Activated naive CD4-positive, alpha-beta T cell treated with anti-CD3 and anti-CD28 coated beads, Interleukin-2, amount 10 ng/mL, durations not matched to agents 7 days and 5 days (primary cell): Measurements from ENCODE around the gene ABCC11.

Source experiments
- CTCF ChIA-PET: fragments of 350-600 bp; sonication (Branson Sonifier 250); formaldehyde crosslinking; loops from one replicate; lab custom pipeline; 2021; ENCODE audit warnings: antibody characterized with exemption; lab: Charles Lee
- DNase-seq: peaks from one replicate; pipeline ENCODE4 v3.0.0-alpha.2; 2020
- H3K27ac Mint-ChIP-seq: one replicate; pipeline ENCODE4 v1.8.0; 2021; ENCODE audit warnings: mild to moderate bottlenecking, moderate library complexity, mixed read lengths
- H3K27me3 Mint-ChIP-seq: one replicate; pipeline ENCODE4 v1.8.0; 2021; ENCODE audit warnings: mild to moderate bottlenecking, mixed read lengths
- H3K36me3 Mint-ChIP-seq: one replicate; pipeline ENCODE4 v1.8.0; 2021; ENCODE audit warnings: mixed read lengths
- H3K4me1 Mint-ChIP-seq: one replicate; pipeline ENCODE4 v1.8.0; 2021; ENCODE audit warnings: mixed read lengths
- H3K4me3 Mint-ChIP-seq: one replicate; pipeline ENCODE4 v1.8.0; 2021; ENCODE audit warnings: mild to moderate bottlenecking, moderate library complexity, mixed read lengths
- H3K9me3 Mint-ChIP-seq: one replicate; pipeline ENCODE4 v1.8.0; 2021; ENCODE audit warnings: mixed read lengths

Gene ABCC11

DNA sequence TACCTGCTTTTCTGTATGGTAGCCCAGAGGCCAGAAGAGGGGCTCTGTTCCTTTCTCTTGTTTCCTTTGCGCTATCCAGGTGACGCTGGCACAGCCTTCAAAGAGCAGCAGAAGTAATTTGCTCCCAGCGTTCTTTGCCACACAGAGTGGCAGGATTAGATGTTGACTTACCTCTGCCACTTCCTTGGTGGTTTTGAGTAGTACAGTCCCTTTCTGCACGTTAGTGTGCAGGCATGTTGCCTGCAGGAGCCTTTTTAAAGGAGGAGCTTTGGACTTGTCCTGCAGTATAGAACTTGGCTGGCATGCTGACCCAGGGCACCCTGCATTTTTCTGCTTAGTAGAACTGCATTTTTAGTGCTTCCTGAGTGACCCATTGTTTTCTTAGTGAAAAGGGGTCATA lies at the start of gene ABCC11:
TSS of gene ABCC11 (minus strand) at position 229 of the 400 bp plus-strand sequence. CDS start 15,618 bp downstream, outside the sequence.
- peaks cover 39% of the 10 kb centered on the region for H3K4me1 Mint-ChIP-seq
- no peaks in the 10 kb centered on the region for H3K27me3 Mint-ChIP-seq
- no peak for DNase-seq
- H3K27ac Mint-ChIP-seq: no peak within 1 kb of the TSS
- CTCF ChIA-PET: interaction anchor here (1.0 kb wide), 1 partner anchor 383 kb away, joined by 3 read pairs; no protein-coding TSS in a partner anchor
- H3K4me3 Mint-ChIP-seq: no peak within 1 kb of the TSS
- peaks cover 4% of the 10 kb centered on the region for H3K9me3 Mint-ChIP-seq
- H3K36me3 Mint-ChIP-seq: peaks cover 4% of the 10 kb centered on the region

DNA sequence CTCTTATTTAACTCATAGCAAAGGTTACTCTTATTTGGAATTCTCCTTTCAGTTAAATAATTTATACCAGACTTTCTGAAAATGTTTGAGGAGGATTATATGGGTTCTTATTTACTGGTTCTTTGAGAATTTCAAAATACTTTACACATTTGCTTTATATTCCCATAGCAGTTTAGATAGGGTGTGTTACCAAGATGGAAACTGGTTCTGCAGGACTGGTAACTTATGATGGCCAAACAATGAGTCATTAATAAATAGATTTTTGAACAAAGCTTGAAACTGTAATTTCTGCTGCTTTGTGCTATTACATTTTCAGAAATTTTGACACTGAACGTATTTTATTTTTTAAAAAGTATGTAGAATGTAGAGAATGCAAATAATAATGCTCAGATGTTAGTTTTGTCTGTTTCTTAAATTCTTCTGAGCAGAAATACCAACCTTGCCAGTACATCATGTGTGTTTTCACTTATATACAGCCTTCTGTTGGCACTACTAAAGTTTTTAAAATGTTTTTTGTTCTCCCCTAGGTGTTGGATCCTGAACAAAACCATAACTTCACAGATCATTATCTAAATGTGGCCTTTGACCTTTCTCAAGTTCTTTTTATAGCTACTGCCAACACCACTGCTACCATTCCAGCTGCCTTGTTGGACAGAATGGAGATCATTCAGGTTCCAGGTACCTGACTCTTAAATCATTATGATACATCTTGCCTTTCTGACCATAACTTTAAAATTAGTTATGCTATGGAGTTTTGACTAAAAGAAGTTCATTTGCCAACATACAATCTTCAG lies 48.3 kb upstream of the ABCC11 start:
- Mint-ChIP-seq H3K9me3 (no peaks in the 10 kb centered on the region), H3K4me3 (no peak overlapping the region), H3K27ac (no peak overlapping the region), H3K27me3 (no peaks in the 10 kb centered on the region), H3K4me1 (peaks cover 5% of the 10 kb centered on the region), H3K36me3 (peaks cover 42% of the 10 kb centered on the region)
- CTCF ChIA-PET: no interaction called here
- no peak for DNase-seq

DNA sequence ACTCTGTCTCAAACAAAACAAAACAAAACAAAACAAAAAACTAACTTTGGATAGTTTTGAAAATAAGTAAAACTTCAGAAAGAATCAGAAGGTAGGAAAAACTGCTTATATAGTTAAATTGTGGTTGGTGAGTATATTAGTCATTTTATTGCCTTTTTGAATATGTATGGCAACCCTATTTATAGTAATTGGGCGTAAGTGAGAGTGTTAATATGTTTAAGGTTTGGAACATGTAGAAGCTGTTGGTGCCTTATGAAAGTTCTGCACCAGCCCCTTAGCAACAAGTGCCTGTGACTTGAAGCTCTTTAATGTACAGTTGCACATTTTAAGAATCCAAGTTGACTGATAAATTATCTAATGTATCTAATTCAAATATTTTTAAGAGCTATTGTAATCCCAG lies 47.4 kb upstream of the ABCC11 start:
- no peak overlapping the region for H3K27ac Mint-ChIP-seq
- H3K27me3 Mint-ChIP-seq: no peaks in the 10 kb centered on the region
- peaks cover 6% of the 10 kb centered on the region for H3K4me1 Mint-ChIP-seq
- no peaks in the 10 kb centered on the region for H3K9me3 Mint-ChIP-seq
- DNase-seq: no peak
- peaks cover 39% of the 10 kb centered on the region for H3K36me3 Mint-ChIP-seq
- CTCF ChIA-PET: no interaction called here
- no peak overlapping the region for H3K4me3 Mint-ChIP-seq

DNA sequence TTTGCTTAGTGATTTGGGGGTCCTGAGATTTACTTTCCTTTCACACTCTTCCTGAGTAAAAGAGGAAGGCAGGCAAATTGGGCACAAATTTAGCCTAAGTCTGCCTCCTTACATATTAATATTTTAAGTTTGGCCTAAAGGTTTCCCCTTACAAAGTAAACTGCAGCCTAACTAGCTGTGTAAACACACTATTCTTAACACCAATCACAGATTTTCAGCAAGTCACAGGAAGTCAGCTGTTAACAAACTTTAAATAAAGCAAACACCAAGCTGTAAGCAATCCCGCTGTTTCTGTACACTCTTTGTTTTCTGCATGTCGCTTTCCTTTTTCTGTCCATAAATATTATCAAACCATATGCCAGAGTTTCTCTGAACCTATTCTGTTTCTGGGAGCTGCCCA lies 45.1 kb upstream of the ABCC11 start:
- Mint-ChIP-seq H3K27ac (no peak overlapping the region), H3K4me1 (peaks cover 6% of the 10 kb centered on the region), H3K9me3 (peaks cover 1% of the 10 kb centered on the region), H3K27me3 (no peaks in the 10 kb centered on the region), H3K36me3 (peaks cover 42% of the 10 kb centered on the region), H3K4me3 (no peak overlapping the region)
- CTCF ChIA-PET: interaction anchor here (1.2 kb wide), 2 partner anchors 34 to 331 kb away, joined by 3 to 4 read pairs; no protein-coding TSS in a partner anchor
- no peak for DNase-seq

DNA sequence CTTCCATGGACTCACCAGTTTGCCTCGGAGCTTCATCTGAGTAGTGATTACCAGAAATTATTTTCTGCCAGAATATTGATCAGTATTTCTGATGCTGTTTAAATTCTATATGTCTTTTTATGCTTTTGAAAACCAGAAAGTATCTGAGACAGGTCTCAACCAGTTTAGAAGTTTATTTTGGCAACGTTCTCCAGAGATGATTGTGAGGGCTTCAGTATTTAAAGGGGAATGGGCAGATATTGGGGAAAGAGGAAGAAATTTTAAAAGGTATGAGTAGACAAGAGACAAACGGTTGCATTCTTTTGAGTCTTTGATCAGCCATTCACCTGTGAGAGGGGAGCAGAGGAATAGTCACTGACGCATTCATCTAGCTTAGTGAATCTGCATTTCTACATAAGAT lies 44.4 kb upstream of the ABCC11 start:
- Mint-ChIP-seq H3K4me3 (no peak overlapping the region), H3K4me1 (peaks cover 6% of the 10 kb centered on the region), H3K27me3 (no peaks in the 10 kb centered on the region), H3K27ac (no peak overlapping the region), H3K9me3 (peaks cover 8% of the 10 kb centered on the region), H3K36me3 (peaks cover 48% of the 10 kb centered on the region)
- CTCF ChIA-PET: interaction anchor here (1.2 kb wide), 1 partner anchor 35 kb away, joined by 4 read pairs; no protein-coding TSS in a partner anchor
- DNase-seq: no peak

DNA sequence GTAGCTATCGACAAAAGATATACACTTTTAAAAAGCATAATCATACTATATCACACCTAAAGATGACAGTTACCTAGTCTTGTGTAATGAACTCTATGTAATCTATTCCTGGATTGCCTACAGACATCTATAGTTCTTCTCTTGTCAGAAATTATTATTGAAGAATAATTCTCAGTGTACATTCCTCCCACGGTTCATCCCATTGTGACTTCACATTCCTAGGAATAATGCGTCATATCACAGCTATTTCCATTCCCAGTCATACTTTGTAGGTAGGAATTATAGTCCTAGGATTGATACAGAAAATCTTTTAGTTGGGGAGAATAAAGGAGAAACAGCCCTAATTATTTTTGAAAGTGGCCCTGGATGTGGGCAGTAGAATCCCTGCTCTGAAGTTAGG lies 44.0 kb upstream of the ABCC11 start:
- CTCF ChIA-PET: no interaction called here
- Mint-ChIP-seq H3K27ac (no peak overlapping the region), H3K4me3 (no peak overlapping the region), H3K36me3 (peaks cover 51% of the 10 kb centered on the region), H3K9me3 (peaks cover 9% of the 10 kb centered on the region), H3K27me3 (no peaks in the 10 kb centered on the region), H3K4me1 (peaks cover 6% of the 10 kb centered on the region)
- no peak for DNase-seq

DNA sequence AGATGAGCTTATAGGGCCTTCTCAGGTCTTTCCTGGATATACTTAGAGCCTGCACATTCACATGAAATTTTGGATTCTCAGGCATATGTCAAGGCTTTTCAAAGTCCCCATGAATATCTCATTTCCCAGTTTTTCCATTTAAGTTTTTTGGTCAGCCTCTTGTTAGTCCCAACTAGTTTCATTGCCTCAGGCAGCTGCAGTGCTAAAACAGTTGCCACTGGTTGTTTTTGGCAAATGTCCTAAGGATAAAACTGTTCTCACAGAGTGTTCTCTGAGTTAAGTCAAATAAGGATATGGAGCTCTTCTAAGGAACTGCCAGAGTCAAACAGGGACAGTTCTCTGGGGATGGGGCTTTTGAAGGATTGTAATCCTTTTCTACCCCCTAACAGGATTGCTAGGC lies 39.9 kb upstream of the ABCC11 start:
- DNase-seq: no peak
- CTCF ChIA-PET: no interaction called here
- Mint-ChIP-seq H3K4me3 (no peak overlapping the region), H3K27ac (no peak overlapping the region), H3K27me3 (no peaks in the 10 kb centered on the region), H3K4me1 (peaks cover 11% of the 10 kb centered on the region), H3K9me3 (peaks cover 12% of the 10 kb centered on the region), H3K36me3 (peaks cover 64% of the 10 kb centered on the region)

DNA sequence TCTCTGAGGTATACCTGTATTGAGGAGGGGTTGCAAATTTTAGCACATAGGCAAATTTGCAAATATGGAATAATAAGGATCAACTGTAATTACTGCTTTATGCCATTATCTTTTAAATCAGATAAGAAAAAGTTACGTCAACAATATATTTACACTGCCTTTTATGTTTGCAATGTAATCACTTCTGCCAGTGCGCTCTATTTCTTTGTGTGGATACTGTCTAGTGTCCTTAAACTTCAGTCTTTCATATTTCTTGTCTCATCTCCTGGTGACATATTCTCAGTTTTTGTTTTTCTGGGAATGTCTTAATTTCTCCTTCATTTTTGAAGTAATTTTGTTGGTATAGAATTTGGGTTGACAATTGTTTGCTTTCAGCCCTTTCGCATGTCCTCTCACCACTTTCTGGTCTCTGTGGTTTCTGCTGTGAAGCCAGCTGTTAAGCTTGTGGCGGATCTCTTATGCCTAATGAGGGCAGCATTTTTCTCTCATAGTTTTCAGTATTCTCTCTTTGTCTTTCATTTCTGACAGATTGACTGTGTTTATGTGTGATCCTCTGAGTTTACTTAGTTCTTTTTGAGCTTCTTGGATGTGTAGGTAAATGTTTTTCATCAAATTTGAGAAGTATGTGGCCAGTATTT lies 37.6 kb upstream of the ABCC11 start:
- peaks cover 12% of the 10 kb centered on the region for H3K9me3 Mint-ChIP-seq
- H3K4me3 Mint-ChIP-seq: no peak overlapping the region
- H3K4me1 Mint-ChIP-seq: peaks cover 9% of the 10 kb centered on the region
- CTCF ChIA-PET: interaction anchor here (1.1 kb wide), 1 partner anchor 339 kb away, joined by 3 read pairs; no protein-coding TSS in a partner anchor
- peaks cover 53% of the 10 kb centered on the region for H3K36me3 Mint-ChIP-seq
- DNase-seq: no peak
- no peaks in the 10 kb centered on the region for H3K27me3 Mint-ChIP-seq
- peak overlapping the region; percentile 64 for H3K27ac Mint-ChIP-seq

DNA sequence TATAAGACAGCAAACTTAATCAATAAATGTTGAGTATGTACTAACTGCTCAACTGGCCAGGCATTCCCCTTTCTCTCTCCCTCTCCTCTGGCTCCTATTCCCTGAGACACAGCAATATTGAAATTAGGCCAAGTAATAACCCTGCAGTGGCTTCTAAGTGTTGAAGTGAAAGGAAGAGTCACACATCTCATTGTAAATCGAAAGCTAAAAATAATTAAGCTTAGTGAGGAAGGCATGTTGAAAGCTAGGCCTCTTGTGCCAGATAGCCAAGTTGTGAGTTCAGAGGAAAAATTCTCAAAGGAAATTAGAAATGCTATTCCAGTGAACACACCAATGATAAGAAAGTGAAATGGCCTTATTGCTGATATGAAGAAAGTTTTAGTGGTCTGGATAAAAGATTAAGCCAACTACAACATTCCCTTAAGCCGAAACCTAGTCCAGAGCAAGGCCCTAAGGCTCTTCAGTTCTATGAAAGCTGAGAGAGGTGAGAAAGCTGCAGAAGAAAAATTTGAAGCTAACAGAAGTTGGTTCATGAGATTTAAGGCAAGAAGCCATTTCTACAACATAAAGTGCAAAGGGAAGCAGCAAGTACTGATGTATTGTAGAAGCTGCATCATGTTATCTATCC lies 35.4 kb upstream of the ABCC11 start:
- peaks cover 9% of the 10 kb centered on the region for H3K4me1 Mint-ChIP-seq
- H3K27ac Mint-ChIP-seq: peak overlapping the region; percentile 35
- DNase-seq: no peak
- H3K9me3 Mint-ChIP-seq: peaks cover 12% of the 10 kb centered on the region
- no peaks in the 10 kb centered on the region for H3K27me3 Mint-ChIP-seq
- CTCF ChIA-PET: no interaction called here
- H3K36me3 Mint-ChIP-seq: peaks cover 59% of the 10 kb centered on the region
- H3K4me3 Mint-ChIP-seq: no peak overlapping the region

DNA sequence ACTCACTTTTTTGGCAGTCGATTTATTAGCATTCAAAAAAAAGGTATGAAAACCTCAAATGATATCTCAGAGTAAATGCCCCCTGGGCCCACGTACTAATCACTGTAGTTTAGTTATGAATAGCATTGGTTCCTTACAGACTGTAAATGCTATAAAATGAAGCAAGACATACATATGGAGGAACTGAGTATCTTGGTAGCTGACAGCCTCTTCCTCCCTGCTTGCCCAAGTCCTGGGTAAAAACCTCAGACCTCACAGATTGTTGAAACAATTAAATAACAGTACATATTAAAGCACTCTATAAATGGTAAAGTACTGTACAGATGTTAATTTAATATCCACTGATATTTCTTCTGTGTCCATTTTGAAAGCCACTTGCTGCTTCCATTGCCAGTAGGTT lies 33.2 kb upstream of the ABCC11 start:
- CTCF ChIA-PET: interaction anchor here (0.7 kb wide), 1 partner anchor 103 kb away, joined by 3 read pairs; no protein-coding TSS in a partner anchor
- no peaks in the 10 kb centered on the region for H3K27me3 Mint-ChIP-seq

DNA sequence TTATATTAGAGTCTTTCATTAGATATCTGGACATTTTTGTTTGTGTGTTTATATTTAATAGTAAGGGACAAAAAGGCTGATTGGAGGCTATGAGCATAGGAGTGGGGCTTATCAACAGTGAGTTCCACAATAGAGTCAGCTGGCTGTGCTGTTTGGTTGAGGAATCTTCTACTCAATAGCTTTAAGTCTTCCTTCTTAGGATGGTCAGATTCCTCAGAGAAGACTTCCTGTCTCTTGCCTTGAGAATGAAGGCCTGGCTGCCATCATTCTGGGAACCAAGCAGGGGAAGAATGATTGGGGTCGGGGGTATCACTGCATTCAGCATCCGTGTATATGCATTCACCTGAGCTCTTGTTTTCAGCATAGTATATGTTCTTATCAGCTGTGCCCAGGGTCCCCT lies 31.9 kb upstream of the ABCC11 start:
- no peak for DNase-seq
- Mint-ChIP-seq H3K4me1 (no peaks in the 10 kb centered on the region), H3K27me3 (no peaks in the 10 kb centered on the region), H3K4me3 (no peak overlapping the region), H3K27ac (no peak overlapping the region), H3K36me3 (peaks cover 46% of the 10 kb centered on the region), H3K9me3 (no peaks in the 10 kb centered on the region)
- CTCF ChIA-PET: no interaction called here

More for the DNA sequence above, 33.2 kb upstream of the ABCC11 start:
- Mint-ChIP-seq H3K4me1 (peaks cover 6% of the 10 kb centered on the region), H3K9me3 (no peaks in the 10 kb centered on the region), H3K36me3 (peaks cover 50% of the 10 kb centered on the region), H3K27ac (no peak overlapping the region), H3K4me3 (no peak overlapping the region)
- DNase-seq: no peak

DNA sequence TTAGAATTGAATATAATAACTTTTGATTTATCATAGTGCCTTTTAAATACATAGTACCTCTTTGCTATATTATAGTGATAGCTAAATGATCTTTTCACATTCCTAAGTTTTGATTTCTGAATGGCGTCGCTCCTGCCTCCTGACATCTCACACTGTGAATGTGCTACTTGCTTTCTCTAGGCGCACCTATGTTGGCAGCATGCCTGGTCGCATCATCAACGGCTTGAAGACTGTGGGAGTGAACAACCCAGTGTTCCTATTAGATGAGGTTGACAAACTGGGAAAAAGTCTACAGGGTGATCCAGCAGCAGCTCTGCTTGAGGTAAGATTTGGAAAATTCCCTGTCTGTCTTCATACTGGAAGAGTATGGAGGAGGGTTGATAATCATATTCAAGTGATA lies 29.8 kb upstream of the ABCC11 start:
- peaks cover 37% of the 10 kb centered on the region for H3K36me3 Mint-ChIP-seq
- CTCF ChIA-PET: no interaction called here
- H3K9me3 Mint-ChIP-seq: no peaks in the 10 kb centered on the region
- H3K4me1 Mint-ChIP-seq: no peaks in the 10 kb centered on the region
- H3K27ac Mint-ChIP-seq: no peak overlapping the region
- H3K4me3 Mint-ChIP-seq: no peak overlapping the region
- no peaks in the 10 kb centered on the region for H3K27me3 Mint-ChIP-seq
- no peak for DNase-seq

DNA sequence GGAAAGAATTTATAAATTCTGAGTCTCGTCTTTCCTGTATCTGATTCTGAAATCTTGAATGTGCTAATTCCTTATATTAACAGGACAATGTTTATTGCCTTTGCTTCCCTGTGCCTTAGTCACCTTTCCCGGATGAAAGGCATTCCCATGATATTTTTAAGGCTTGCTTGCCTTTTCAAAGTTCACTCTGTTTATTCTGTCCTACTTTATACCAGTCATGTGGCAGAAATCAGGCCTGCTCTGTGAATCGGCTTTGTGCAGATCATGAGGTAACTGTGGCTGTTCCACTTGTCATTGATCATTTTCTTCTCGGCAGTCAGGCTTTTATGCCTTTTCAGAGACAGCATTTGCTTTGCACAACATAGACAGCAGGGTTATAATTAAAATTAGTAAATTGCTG lies 28.8 kb upstream of the ABCC11 start:
- CTCF ChIA-PET: no interaction called here
- Mint-ChIP-seq H3K4me3 (no peak overlapping the region), H3K36me3 (peaks cover 40% of the 10 kb centered on the region), H3K27me3 (no peaks in the 10 kb centered on the region), H3K27ac (no peak overlapping the region), H3K4me1 (no peaks in the 10 kb centered on the region), H3K9me3 (no peaks in the 10 kb centered on the region)
- DNase-seq: no peak

DNA sequence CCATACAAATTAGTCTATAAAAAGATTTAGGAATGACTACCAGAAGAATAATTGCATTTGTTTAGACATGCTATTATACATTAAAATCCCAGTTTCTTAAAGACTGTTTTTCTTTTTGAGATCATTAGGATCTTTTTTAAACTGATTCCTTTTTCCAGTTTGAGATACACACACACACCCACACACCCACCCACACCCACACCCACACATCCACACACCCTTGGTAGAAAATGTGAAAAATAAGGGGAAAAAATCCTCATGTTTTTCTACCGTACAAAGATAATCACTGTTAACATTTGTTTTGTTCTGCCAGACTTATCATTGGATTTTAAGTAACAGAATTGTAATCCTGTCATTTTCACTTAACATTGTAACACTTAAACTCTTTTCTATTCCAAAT lies 27.1 kb upstream of the ABCC11 start:
- DNase-seq: no peak
- Mint-ChIP-seq H3K27me3 (no peaks in the 10 kb centered on the region), H3K4me3 (no peak overlapping the region), H3K27ac (no peak overlapping the region), H3K36me3 (peaks cover 42% of the 10 kb centered on the region), H3K9me3 (no peaks in the 10 kb centered on the region), H3K4me1 (no peaks in the 10 kb centered on the region)
- CTCF ChIA-PET: no interaction called here
